Panc1 (cell line): ENCODE measurements around the gene EIF3F. TPM values are rescaled to one million over a fixed set of nuclear protein-coding genes. Genes with fewer than 3 reads are reported as not detected.

ENCODE experiments used
- ATAC-seq: fragments of 200-7000 bp; cut with Tn5 transposase; 2 replicates; pipeline ENCODE4 v1.9.1; 2020; ENCODE audit warnings: mild to moderate bottlenecking, moderate library complexity
- BruUV-seq: library from RNA; stranded (reverse); fragments of 400-500 nt; replicated peaks from 2 replicates; lab custom pipeline; 2021; lab: Mats Ljungman, UMichigan
- CTCF ChIA-PET: fragments of 300-600 bp; sonication (Branson Sonifier 250); formaldehyde crosslinking; loops from one replicate; lab custom pipeline; 2022; ENCODE audit warnings: antibody characterized with exemption; lab: Charles Lee
- POLR2A ChIA-PET: fragments of 300-600 bp; sonication (Branson Sonifier 250); formaldehyde crosslinking; loops from one replicate; lab custom pipeline; 2022; ENCODE audit warnings: antibody characterized with exemption; lab: Charles Lee
- DNase-seq: peaks from one replicate; pipeline ENCODE4 v3.0.0-alpha.2; 2010; ENCODE audit warnings: low read depth, low spot score
- H3K27ac ChIP-seq: 2 replicates; pipeline ENCODE4 v1.5.1; 2011; ENCODE audit warnings: mild to moderate bottlenecking, low read length, inconsistent platforms
- H3K27me3 ChIP-seq: fragments of 200-500 bp; sonication (Bioruptor generic); 2 replicates; pipeline ENCODE4 v1.6.0; 2014; ENCODE audit warnings: low read length, inconsistent platforms; ENCODE audit not compliant: control insufficient read depth, insufficient read depth
- H3K36me3 ChIP-seq: fragments of 200-500 bp; sonication (Bioruptor generic); 2 replicates; pipeline ENCODE4 v1.5.1; 2014; ENCODE audit warnings: inconsistent platforms, mild to moderate bottlenecking, low read length, moderate library complexity; ENCODE audit not compliant: control insufficient read depth, insufficient read depth
- H3K4me1 ChIP-seq: 2 replicates; pipeline ENCODE4 v1.5.1; 2011; ENCODE audit warnings: inconsistent platforms, mild to moderate bottlenecking, low read length, moderate library complexity; ENCODE audit not compliant: control insufficient read depth, insufficient read depth
- H3K4me3 ChIP-seq, 2 experiments: 2 replicates each; pipeline ENCODE4 v1.5.1; 2011 to 2012; ENCODE audit warnings: low read depth in 2 of 2, low read length in 2 of 2, mild to moderate bottlenecking in 2 of 2, inconsistent platforms in 1 of 2, moderate library complexity in 1 of 2
- H3K9me3 ChIP-seq: fragments of 200-500 bp; sonication (Bioruptor generic); 2 replicates; pipeline ENCODE4 v1.5.1; 2014; ENCODE audit warnings: low read depth, mild to moderate bottlenecking, inconsistent platforms, low read length, moderate library complexity; ENCODE audit not compliant: control insufficient read depth, insufficient read depth
- POLR2AphosphoS5 ChIP-seq: IDR thresholded peaks from 2 replicates; pipeline ENCODE4 v1.6.1; 2012; ENCODE audit warnings: mild to moderate bottlenecking, low read depth, low read length, moderate library complexity
- REST ChIP-seq, 2 experiments: IDR thresholded peaks; 2 replicates each; pipeline ENCODE4 v1.6.1; 2011 to 2012; ENCODE audit warnings: low read depth in 2 of 2, control low read depth in 1 of 2, low read length in 1 of 2, mild to moderate bottlenecking in 1 of 2, moderate library complexity in 1 of 2; ENCODE audit not compliant: insufficient read depth in 1 of 2
- SIN3A ChIP-seq: IDR thresholded peaks from 2 replicates; pipeline ENCODE4 v1.6.1; 2012; ENCODE audit warnings: low read depth, mild to moderate bottlenecking, low read length, moderate library complexity, borderline replicate concordance; ENCODE audit not compliant: insufficient read depth
- TCF7L2 ChIP-seq: IDR thresholded peaks from 2 replicates; pipeline ENCODE4 v1.6.1; 2011; ENCODE audit warnings: mild to moderate bottlenecking, low read depth, low read length, inconsistent platforms
- in situ Hi-C: cut with HindIII; loops from 2 replicates; pipeline ENCODE4 v1.10.0; 2016; ENCODE audit warnings: low sequenced_read_pairs, low pct_unique_long_range_greater_than_20kb
- intact Hi-C: fragments of 100-400 bp; cut with micrococcal nuclease; formaldehyde crosslinking; loops from one replicate; pipeline ENCODE4 v1.10.0; 2022; ENCODE audit not compliant: unreplicated experiment
- total RNA-seq: library from RNA; stranded (reverse); gene quantifications from one replicate; pipeline ENCODE4 v1.2.1, GENCODE V29; 2021; ENCODE audit not compliant: unreplicated experiment
- TF ChIP-seq, protein P1 (sequence below): fragments of 450-650 bp; IDR thresholded peaks from 2 replicates; pipeline ENCODE4 v1.5.1; 2017; ENCODE audit warnings: mild to moderate bottlenecking

EIF3F gene
- total RNA-seq, 1 experiment from 2014 or later, result 387 TPM

DNA sequence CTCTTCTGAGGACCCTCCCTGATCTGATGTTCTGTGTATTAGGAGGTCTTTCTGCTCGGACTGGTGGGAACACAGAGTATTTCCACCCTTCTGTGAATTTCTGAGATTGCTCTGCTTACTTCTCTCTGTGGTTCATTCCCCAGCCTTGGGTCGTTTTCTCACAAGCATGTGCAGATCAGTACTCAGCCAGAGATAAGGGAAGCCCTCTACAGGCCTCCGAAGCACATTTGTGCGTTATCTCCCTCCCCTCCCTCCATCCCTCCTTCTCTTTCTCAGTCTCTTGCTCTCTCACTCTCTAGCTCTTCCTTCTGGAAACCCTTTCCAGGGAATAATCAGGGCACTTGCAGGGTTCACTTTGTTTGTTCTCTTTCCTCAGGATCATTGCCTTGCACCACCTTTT lies 58.7 kb downstream of the EIF3F start:
- POLR2A ChIA-PET, result no interaction called here
- no peak for TF ChIP-seq SIN3A
- TF ChIP-seq, protein P1, sequence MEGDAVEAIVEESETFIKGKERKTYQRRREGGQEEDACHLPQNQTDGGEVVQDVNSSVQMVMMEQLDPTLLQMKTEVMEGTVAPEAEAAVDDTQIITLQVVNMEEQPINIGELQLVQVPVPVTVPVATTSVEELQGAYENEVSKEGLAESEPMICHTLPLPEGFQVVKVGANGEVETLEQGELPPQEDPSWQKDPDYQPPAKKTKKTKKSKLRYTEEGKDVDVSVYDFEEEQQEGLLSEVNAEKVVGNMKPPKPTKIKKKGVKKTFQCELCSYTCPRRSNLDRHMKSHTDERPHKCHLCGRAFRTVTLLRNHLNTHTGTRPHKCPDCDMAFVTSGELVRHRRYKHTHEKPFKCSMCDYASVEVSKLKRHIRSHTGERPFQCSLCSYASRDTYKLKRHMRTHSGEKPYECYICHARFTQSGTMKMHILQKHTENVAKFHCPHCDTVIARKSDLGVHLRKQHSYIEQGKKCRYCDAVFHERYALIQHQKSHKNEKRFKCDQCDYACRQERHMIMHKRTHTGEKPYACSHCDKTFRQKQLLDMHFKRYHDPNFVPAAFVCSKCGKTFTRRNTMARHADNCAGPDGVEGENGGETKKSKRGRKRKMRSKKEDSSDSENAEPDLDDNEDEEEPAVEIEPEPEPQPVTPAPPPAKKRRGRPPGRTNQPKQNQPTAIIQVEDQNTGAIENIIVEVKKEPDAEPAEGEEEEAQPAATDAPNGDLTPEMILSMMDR, result no peak
- no peak for TF ChIP-seq POLR2AphosphoS5
- TF ChIP-seq REST (IDR thresholded peaks at IDR 0.05; ENCODE audit: insufficient read depth in 1 of 2, low read depth in 2 of 2, low read length in 1 of 2), result no peak
- intact Hi-C loops (no loop called here), in situ Hi-C loops (no loop called here)
- H3K27ac ChIP-seq, result no peak overlapping the region
- CTCF ChIA-PET, result no interaction called here
- no peak overlapping the region for H3K4me3 ChIP-seq
- no peaks in the 10 kb centered on the region for H3K4me1 ChIP-seq
- H3K36me3 ChIP-seq, result no peaks in the 10 kb centered on the region
- BruUV-seq, result no TSS peak
- H3K9me3 ChIP-seq, result no peaks in the 10 kb centered on the region
- no peak for DNase-seq
- ATAC-seq, result no peak
- H3K27me3 ChIP-seq, result peaks cover 23% of the 10 kb centered on the region

- H3K9me3 ChIP-seq, result no peaks in the 10 kb centered on the region
- no peaks in the 10 kb centered on the region for H3K4me1 ChIP-seq
- TF ChIP-seq POLR2AphosphoS5 (no peak), TCF7L2 (no peak), REST (IDR thresholded peaks at IDR 0.05; ENCODE audit: insufficient read depth in 1 of 2, low read depth in 2 of 2, low read length in 1 of 2) (no peak), SIN3A (no peak)
- TF ChIP-seq, protein P1, result no peak
- no peak overlapping the region for H3K27ac ChIP-seq
- H3K27me3 ChIP-seq, result peaks cover 34% of the 10 kb centered on the region
- in situ Hi-C loops, result no loop called here
- H3K36me3 ChIP-seq, result no peaks in the 10 kb centered on the region
- ChIA-PET CTCF (interaction anchor here (1.3 kb wide), 1 partner anchor 14 kb away, joined by 7 read pairs; no protein-coding TSS in a partner anchor), POLR2A (no interaction called here)
- no peak for ATAC-seq
- intact Hi-C loops, result no loop called here
- no TSS peak for BruUV-seq
- no peak overlapping the region for H3K4me3 ChIP-seq
- no peak for DNase-seq
These were observed 60.2 kb downstream of the EIF3F start for GRCh38 chr11:8047382-8047781.
